Measurements from ENCODE around the gene FBXL3. TPM values are rescaled to one million over a fixed set of nuclear protein-coding genes. Genes with fewer than 3 reads are reported as not detected.
"Not testable (repeated sequence)": the region's sequence is repeated elsewhere in the genome, so short reads cannot be mapped to it uniquely, and the experiment has no call there.

FBXL3 gene
- polyA plus RNA-seq, 3 donors = 63.8 to 65.9 (median 65.0) TPM

- DNase-seq (ENCODE audit: low read depth in 3 of 3, low spot score in 2 of 3) = peak; percentile 62 to 83 (median 73)
These were observed 35.0 kb downstream of the FBXL3 start, which contains the start of gene CLN5 for GRCh38 chr13:76991796-76992547. CLN5 (plus strand) TSS chr13:76992081; CDS start chr13:76992099, 18 bp downstream.

- no peak for DNase-seq (ENCODE audit: low read depth in 3 of 3, low spot score in 2 of 3)
These were observed 35.5 kb downstream of the FBXL3 start for GRCh38 chr13:76991432-76991795.

- DNase-seq (ENCODE audit: low read depth in 3 of 3, low spot score in 2 of 3) = no peak
These were observed 43.3 kb downstream of the FBXL3 start for GRCh38 chr13:76983676-76984075.

GRCh38 chr13:76982061-76982460 is 44.9 kb downstream of the FBXL3 start:
- no peak for DNase-seq (ENCODE audit: low read depth in 3 of 3, low spot score in 2 of 3)

- peak in 2 of 3 donors; percentile 48 to 56 for DNase-seq (ENCODE audit: low read depth in 3 of 3, low spot score in 2 of 3)
These were observed 46.8 kb downstream of the FBXL3 start for GRCh38 chr13:76980075-76980718.

GRCh38 chr13:76976929-76977328 is 50.0 kb downstream of the FBXL3 start:
- no peak for DNase-seq (ENCODE audit: low read depth in 3 of 3, low spot score in 2 of 3)

GRCh38 chr13:76976490-76976889 is 50.5 kb downstream of the FBXL3 start:
- DNase-seq (ENCODE audit: low read depth in 3 of 3, low spot score in 2 of 3) = no peak

GRCh38 chr13:76975863-76976262 is 51.1 kb downstream of the FBXL3 start:
- no peak for DNase-seq (ENCODE audit: low read depth in 3 of 3, low spot score in 2 of 3)

- DNase-seq (ENCODE audit: low read depth in 3 of 3, low spot score in 2 of 3) = no peak
These were observed 52.4 kb downstream of the FBXL3 start for GRCh38 chr13:76974618-76974975.

- DNase-seq (ENCODE audit: low read depth in 3 of 3, low spot score in 2 of 3) = no peak
These were observed 52.9 kb downstream of the FBXL3 start for GRCh38 chr13:76973920-76974617.

GRCh38 chr13:76971851-76972829 is 54.8 kb downstream of the FBXL3 start:
- no peak for DNase-seq (ENCODE audit: low read depth in 3 of 3, low spot score in 2 of 3)

- no peak for DNase-seq (ENCODE audit: low read depth in 3 of 3, low spot score in 2 of 3)
These were observed 55.7 kb downstream of the FBXL3 start for GRCh38 chr13:76971215-76971614.

- DNase-seq (ENCODE audit: low read depth in 3 of 3, low spot score in 2 of 3) = no peak
These were observed 57.2 kb downstream of the FBXL3 start for GRCh38 chr13:76969488-76970365.

- no peak for DNase-seq (ENCODE audit: low read depth in 3 of 3, low spot score in 2 of 3)
These were observed 58.9 kb downstream of the FBXL3 start for GRCh38 chr13:76968041-76968440.

GRCh38 chr13:76967031-76967430 is 59.9 kb downstream of the FBXL3 start:
- DNase-seq (ENCODE audit: low read depth in 3 of 3, low spot score in 2 of 3) = no peak

- DNase-seq (ENCODE audit: low read depth in 3 of 3, low spot score in 2 of 3) = peak in 1 of 3 donors; percentile 27
These were observed 61.1 kb downstream of the FBXL3 start for GRCh38 chr13:76965759-76966421.

GRCh38 chr13:76959734-76960133 is 67.2 kb downstream of the FBXL3 start:
- not testable (repeated sequence) for DNase-seq (ENCODE audit: low read depth in 3 of 3, low spot score in 2 of 3)

- DNase-seq (ENCODE audit: low read depth in 3 of 3, low spot score in 2 of 3) = no peak
These were observed 68.0 kb downstream of the FBXL3 start for GRCh38 chr13:76958841-76959432.

- no peak for DNase-seq (ENCODE audit: low read depth in 3 of 3, low spot score in 2 of 3)
These were observed 71.3 kb downstream of the FBXL3 start for GRCh38 chr13:76955661-76956060.

All from right renal cortex interstitium (tissue), 3 donors.